HG03457 (cell line): ENCODE results near the gene FCSK.
"Not testable (repeated sequence)": the region's sequence is repeated elsewhere in the genome, so short reads cannot be mapped to it uniquely, and the experiment has no call there.

Experiments used
- ATAC-seq: cut with Tn5 transposase; IDR thresholded peaks from one replicate; pipeline ENCODE4 v1.9.1; 2021; ENCODE audit warnings: moderate number of reproducible peaks; ENCODE audit not compliant: unreplicated experiment

Gene FCSK

GRCh38 chr16:70454222-70455034 lies at the start of gene FCSK:
Gene FCSK, plus strand, starts transcription at chr16:70454595. Its CDS starts 8,596 bp downstream, at chr16:70463191.
- peak; percentile 67 for ATAC-seq

- not testable (repeated sequence) for ATAC-seq
Observed at GRCh38 chr16:70406104-70406503, 48.3 kb upstream of the FCSK start.

GRCh38 chr16:70407811-70408274 lies 46.6 kb upstream of the FCSK start:
- ATAC-seq = no peak

GRCh38 chr16:70410734-70411133 lies 43.7 kb upstream of the FCSK start:
- no peak for ATAC-seq

GRCh38 chr16:70412385-70412784 lies 42.0 kb upstream of the FCSK start:
- no peak for ATAC-seq

- ATAC-seq = not testable (repeated sequence)
Observed at GRCh38 chr16:70413572-70413971, 40.8 kb upstream of the FCSK start.

- ATAC-seq = peak; percentile 78
Observed at GRCh38 chr16:70416748-70417616, 37.4 kb upstream of the FCSK start.

GRCh38 chr16:70417661-70418060 lies 36.7 kb upstream of the FCSK start:
- no peak for ATAC-seq

- ATAC-seq = no peak
Observed at GRCh38 chr16:70418274-70418992, 36.0 kb upstream of the FCSK start.

GRCh38 chr16:70418993-70419318 lies 35.4 kb upstream of the FCSK start:
- no peak for ATAC-seq

- no peak for ATAC-seq
Observed at GRCh38 chr16:70419384-70420327, 34.7 kb upstream of the FCSK start.

GRCh38 chr16:70421014-70421413 lies 33.4 kb upstream of the FCSK start:
- no peak for ATAC-seq

GRCh38 chr16:70421473-70422311 lies 32.7 kb upstream of the FCSK start:
- ATAC-seq = no peak

GRCh38 chr16:70422543-70422942 lies 31.9 kb upstream of the FCSK start:
- no peak for ATAC-seq

- no peak for ATAC-seq
Observed at GRCh38 chr16:70427786-70428177, 26.6 kb upstream of the FCSK start.

GRCh38 chr16:70428178-70428998 lies 26.0 kb upstream of the FCSK start:
- no peak for ATAC-seq

- peak; percentile 1 for ATAC-seq
Observed at GRCh38 chr16:70429888-70430666, 24.3 kb upstream of the FCSK start.
